A549 treated with DMSO at 1 μM for 4 hours (cell line): ENCODE results near the gene FGFBP2. TPM values are rescaled to one million over a fixed set of nuclear protein-coding genes. Genes with fewer than 3 reads are reported as not detected.

Experiments used
- total RNA-seq: library from RNA; stranded (reverse); fragments of 200-300 nt; extraction: Qiagen RNA extraction; gene quantifications from 5 replicates; pipeline ENCODE4 v1.2.3, GENCODE V29; 2022; ENCODE audit warnings: low read depth

Gene FGFBP2
- total RNA-seq = not detected in 5 replicates

GRCh38 chr4:15963001-15963451 lies at the start of gene FGFBP2:
Gene FGFBP2, minus strand, starts transcription at chr4:15963175. Its CDS starts 46 bp downstream, at chr4:15963129.

GRCh38 chr4:15938640-15939039 lies 24.3 kb downstream of the FGFBP2 start, which contains the start of gene FGFBP1:
Gene FGFBP1, minus strand, starts transcription at chr4:15938740. Its CDS starts 2,108 bp downstream, at chr4:15936632.

Other genes with a start within 250 kb of the FGFBP2 start
- gene CD38, start 184.8 kb downstream of the FGFBP2 start, total RNA-seq = 8.4 to 12.4 TPM (median 9.5 TPM) in 5 replicates
- 2.7 to 4.3 TPM (median 4.0 TPM) in 5 replicates for gene FGFBP1, start 24.4 kb downstream of the FGFBP2 start, total RNA-seq
- 0.02 to 0.22 TPM (median 0.10 TPM) in 4 of 5 replicates, not detected in the other for gene PROM1, start 120.8 kb upstream of the FGFBP2 start, total RNA-seq